Adrenal gland (tissue), 5 donors: ENCODE measurements around the gene ETV7.

ENCODE experiments used
- POLR2A ChIP-seq, 2 donors: fragments of 450-650 bp; IDR thresholded peaks; one replicate each; pipeline ENCODE4 v1.6.1; 2017; ENCODE audit warnings: antibody characterized with exemption in 2 of 2, mild to moderate bottlenecking in 2 of 2, moderate library complexity in 1 of 2
- TF ChIP-seq, protein P1 (sequence below), 6 experiments: fragments of 450-650 bp in 4 of 6; fragments of 200-600 bp in 2 of 6; sonication (generic) in 1 of 6; IDR thresholded peaks; 1 replicate in 5 of 6; 2 replicates in 1 of 6; pipeline versions ENCODE4 v1.5.1 to v1.8.0; 2016 to 2021; ENCODE audit warnings: antibody characterized with exemption in 6 of 6, mild to moderate bottlenecking in 2 of 6, moderate library complexity in 1 of 6
- donor health status: DM: no; HTN: no; CAD: no.

DNA sequence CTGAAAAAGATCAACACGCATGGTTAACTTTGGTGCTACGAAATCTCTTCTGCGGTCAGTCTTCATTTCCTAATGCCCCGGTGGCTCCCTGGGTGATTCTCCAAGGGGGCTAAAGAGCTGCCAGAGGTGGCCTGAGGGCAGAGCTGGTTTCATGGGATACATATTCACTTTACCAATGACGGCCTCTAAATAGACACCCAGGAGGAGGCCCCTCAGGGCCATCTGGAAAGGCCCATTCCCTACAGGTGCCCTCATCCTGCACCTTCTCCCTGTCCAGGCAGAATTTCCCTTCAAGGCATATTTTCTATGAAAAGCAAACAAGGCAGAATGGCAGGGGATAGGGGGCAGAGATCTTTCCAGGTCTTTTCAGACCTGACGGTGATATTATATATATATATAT lies 63.3 kb downstream of the ETV7 start:
- TF ChIP-seq, protein P1, sequence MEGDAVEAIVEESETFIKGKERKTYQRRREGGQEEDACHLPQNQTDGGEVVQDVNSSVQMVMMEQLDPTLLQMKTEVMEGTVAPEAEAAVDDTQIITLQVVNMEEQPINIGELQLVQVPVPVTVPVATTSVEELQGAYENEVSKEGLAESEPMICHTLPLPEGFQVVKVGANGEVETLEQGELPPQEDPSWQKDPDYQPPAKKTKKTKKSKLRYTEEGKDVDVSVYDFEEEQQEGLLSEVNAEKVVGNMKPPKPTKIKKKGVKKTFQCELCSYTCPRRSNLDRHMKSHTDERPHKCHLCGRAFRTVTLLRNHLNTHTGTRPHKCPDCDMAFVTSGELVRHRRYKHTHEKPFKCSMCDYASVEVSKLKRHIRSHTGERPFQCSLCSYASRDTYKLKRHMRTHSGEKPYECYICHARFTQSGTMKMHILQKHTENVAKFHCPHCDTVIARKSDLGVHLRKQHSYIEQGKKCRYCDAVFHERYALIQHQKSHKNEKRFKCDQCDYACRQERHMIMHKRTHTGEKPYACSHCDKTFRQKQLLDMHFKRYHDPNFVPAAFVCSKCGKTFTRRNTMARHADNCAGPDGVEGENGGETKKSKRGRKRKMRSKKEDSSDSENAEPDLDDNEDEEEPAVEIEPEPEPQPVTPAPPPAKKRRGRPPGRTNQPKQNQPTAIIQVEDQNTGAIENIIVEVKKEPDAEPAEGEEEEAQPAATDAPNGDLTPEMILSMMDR (IDR thresholded peaks at IDR 0.05): no peak
- TF ChIP-seq POLR2A (IDR thresholded peaks at IDR 0.05): no peak
